Measurements from ENCODE around the gene LHX4. TPM values are rescaled to one million over a fixed set of nuclear protein-coding genes. Genes with fewer than 3 reads are reported as not detected.

The LHX4 gene
- total RNA-seq, 2 donors from 2014 or later: not detected

GRCh38 chr1:180208264-180208663, 21.8 kb upstream of the LHX4 start:
- intact Hi-C loops (cut with DNase I): no loop called here
- no peaks in the 10 kb centered on the region for H3K4me1 ChIP-seq
- H3K9me3 ChIP-seq: no peaks in the 10 kb centered on the region
- WGBS, 2 donors: 50 to 65% methylated on average over 4 of the region's 4 CpGs
- H3K36me3 ChIP-seq (replicated peaks in 1 of 2; ENCODE audit: insufficient read depth in 1 of 2, low read depth in 2 of 2): no peaks in the 10 kb centered on the region
- H3K27ac ChIP-seq: no peak overlapping the region
- no peak for ATAC-seq
- DNase-seq: no peak
- TF ChIP-seq CTCF (IDR thresholded peaks at IDR 0.05) (no peak), POLR2A (IDR thresholded peaks at IDR 0.05) (no peak)
- no peak overlapping the region for H3K4me3 ChIP-seq
- H3K27me3 ChIP-seq: no peaks in the 10 kb centered on the region

GRCh38 chr1:180210008-180210620, 19.9 kb upstream of the LHX4 start:
- no peaks in the 10 kb centered on the region for H3K27me3 ChIP-seq
- intact Hi-C loops (cut with DNase I): no loop called here
- no peak for TF ChIP-seq CTCF (IDR thresholded peaks at IDR 0.05)
- TF ChIP-seq POLR2A (IDR thresholded peaks at IDR 0.05): no peak
- no peaks in the 10 kb centered on the region for H3K9me3 ChIP-seq
- no peak for ATAC-seq
- H3K36me3 ChIP-seq (replicated peaks in 1 of 2; ENCODE audit: insufficient read depth in 1 of 2, low read depth in 2 of 2): no peaks in the 10 kb centered on the region
- no peak overlapping the region for H3K4me3 ChIP-seq
- H3K4me1 ChIP-seq: no peaks in the 10 kb centered on the region
- 46 to 49% methylated on average over 2 to 4 of the region's 4 CpGs for WGBS, 2 donors
- no peak overlapping the region for H3K27ac ChIP-seq
- DNase-seq: no peak

- H3K4me1 ChIP-seq: no peaks in the 10 kb centered on the region
- TF ChIP-seq POLR2A (IDR thresholded peaks at IDR 0.05) (no peak), CTCF (IDR thresholded peaks at IDR 0.05) (no peak)
- WGBS, 2 donors: 69 to 74% methylated on average over 12 of the region's 12 CpGs
- no peak for DNase-seq
- H3K9me3 ChIP-seq: no peaks in the 10 kb centered on the region
- no peak overlapping the region for H3K4me3 ChIP-seq
- H3K36me3 ChIP-seq (replicated peaks in 1 of 2; ENCODE audit: insufficient read depth in 1 of 2, low read depth in 2 of 2): no peaks in the 10 kb centered on the region
- H3K27ac ChIP-seq: no peak overlapping the region
- no peak for ATAC-seq
- no peaks in the 10 kb centered on the region for H3K27me3 ChIP-seq
- intact Hi-C loops (cut with DNase I): no loop called here
Observed at GRCh38 chr1:180211156-180211859, 18.8 kb upstream of the LHX4 start.

GRCh38 chr1:180211860-180212229, 18.2 kb upstream of the LHX4 start:
- Histone ChIP-seq H3K4me1 (no peaks in the 10 kb centered on the region), H3K27me3 (no peaks in the 10 kb centered on the region), H3K36me3 (replicated peaks in 1 of 2; ENCODE audit: insufficient read depth in 1 of 2, low read depth in 2 of 2) (no peaks in the 10 kb centered on the region), H3K27ac (no peak overlapping the region), H3K9me3 (no peaks in the 10 kb centered on the region), H3K4me3 (no peak overlapping the region)
- intact Hi-C loops (cut with DNase I): no loop called here
- TF ChIP-seq POLR2A (IDR thresholded peaks at IDR 0.05) (no peak), CTCF (IDR thresholded peaks at IDR 0.05) (no peak)
- ATAC-seq (no peak), DNase-seq (no peak)
- 61 to 67% methylated on average over 8 of the region's 8 CpGs for WGBS, 2 donors

Data from body of pancreas (tissue), 4 donors.